ENCODE data around the gene GPR27. TPM values are rescaled to one million over a fixed set of nuclear protein-coding genes. Genes with fewer than 3 reads are reported as not detected.

Gene GPR27
- polyA plus RNA-seq, 1 donor (not counting 4 experiments of a cell fraction or from before 2014, with no cell fraction given), result 0.12 TPM

- Histone ChIP-seq H3K36me3 (ENCODE audit: control insufficient read depth in 2 of 2, extremely low read depth in 1 of 2, insufficient read depth in 2 of 2, low read length in 2 of 2) (no peaks in the 10 kb centered on the region), H3K4me2 (ENCODE audit: control insufficient read depth, extremely low read depth, insufficient read depth, low read depth, low read length) (no peak overlapping the region), H3K27me3 (ENCODE audit: control insufficient read depth, extremely low read depth, insufficient read depth, low read length) (peaks cover 43% of the 10 kb centered on the region), H2AFZ (ENCODE audit: control insufficient read depth, low read length) (no peak overlapping the region), H3K4me1 (ENCODE audit: control insufficient read depth, extremely low read depth, insufficient read depth, low read length) (peaks cover 5% of the 10 kb centered on the region), H3K9ac (ENCODE audit: control insufficient read depth, extremely low read depth, insufficient read depth, low read length) (no peak overlapping the region), H3K9me1 (ENCODE audit: control insufficient read depth, extremely low read depth, insufficient read depth, low read length) (no peaks in the 10 kb centered on the region), H3K4me3 (ENCODE audit: control insufficient read depth in 2 of 3, extremely low read depth in 1 of 3, insufficient read depth in 2 of 3, low read depth in 1 of 3, low read length in 3 of 3) (no peak overlapping the region), H3K9me3 (ENCODE audit: control insufficient read depth, low read depth, low read length) (no peaks in the 10 kb centered on the region), H3K27ac (ENCODE audit: control insufficient read depth, insufficient read depth, low read length) (no peak overlapping the region), H3K79me2 (ENCODE audit: control insufficient read depth, insufficient read depth, low read length) (no peaks in the 10 kb centered on the region), H4K20me1 (ENCODE audit: control insufficient read depth, extremely low read depth, insufficient read depth, low read length) (no peaks in the 10 kb centered on the region)
- FAIRE-seq (no peak), DNase-seq (ENCODE audit: low read depth, low spot score) (no peak)
- TF ChIP-seq CTCF (optimal IDR thresholded peaks at IDR 0.05 in 1 of 3, IDR thresholded peaks at IDR 0.05 in 1 of 3, conservative IDR thresholded peaks at IDR 0.05 in 1 of 3; ENCODE audit: extremely low read depth in 1 of 3, insufficient read depth in 2 of 3, low read length in 3 of 3) (no peak), EZH2 (IDR thresholded peaks at IDR 0.05; ENCODE audit: low read length) (no peak)
- dilution Hi-C loops (cut with MboI; ENCODE audit: extremely low pct_ligation_motif_present, low sequenced_read_pairs), result no loop called here
Observed at GRCh38 chr3:71786551-71786950, 32.9 kb downstream of the GPR27 start.

- H3K9ac ChIP-seq (ENCODE audit: control insufficient read depth, extremely low read depth, insufficient read depth, low read length), result no peak overlapping the region
- no peak overlapping the region for H3K4me2 ChIP-seq (ENCODE audit: control insufficient read depth, extremely low read depth, insufficient read depth, low read depth, low read length)
- H3K9me3 ChIP-seq (ENCODE audit: control insufficient read depth, low read depth, low read length), result no peaks in the 10 kb centered on the region
- dilution Hi-C loops (cut with MboI; ENCODE audit: extremely low pct_ligation_motif_present, low sequenced_read_pairs), result no loop called here
- no peak overlapping the region for H3K4me3 ChIP-seq (ENCODE audit: control insufficient read depth in 2 of 3, extremely low read depth in 1 of 3, insufficient read depth in 2 of 3, low read depth in 1 of 3, low read length in 3 of 3)
- H3K27me3 ChIP-seq (ENCODE audit: control insufficient read depth, extremely low read depth, insufficient read depth, low read length), result peaks cover 40% of the 10 kb centered on the region
- H3K36me3 ChIP-seq (ENCODE audit: control insufficient read depth in 2 of 2, extremely low read depth in 1 of 2, insufficient read depth in 2 of 2, low read length in 2 of 2), result no peaks in the 10 kb centered on the region
- no peaks in the 10 kb centered on the region for H3K79me2 ChIP-seq (ENCODE audit: control insufficient read depth, insufficient read depth, low read length)
- no peak overlapping the region for H3K27ac ChIP-seq (ENCODE audit: control insufficient read depth, insufficient read depth, low read length)
- no peak overlapping the region for H2AFZ ChIP-seq (ENCODE audit: control insufficient read depth, low read length)
- H4K20me1 ChIP-seq (ENCODE audit: control insufficient read depth, extremely low read depth, insufficient read depth, low read length), result no peaks in the 10 kb centered on the region
- H3K4me1 ChIP-seq (ENCODE audit: control insufficient read depth, extremely low read depth, insufficient read depth, low read length), result peaks cover 5% of the 10 kb centered on the region
- FAIRE-seq (no peak), DNase-seq (ENCODE audit: low read depth, low spot score) (no peak)
- no peaks in the 10 kb centered on the region for H3K9me1 ChIP-seq (ENCODE audit: control insufficient read depth, extremely low read depth, insufficient read depth, low read length)
- TF ChIP-seq CTCF (optimal IDR thresholded peaks at IDR 0.05 in 1 of 3, IDR thresholded peaks at IDR 0.05 in 1 of 3, conservative IDR thresholded peaks at IDR 0.05 in 1 of 3; ENCODE audit: extremely low read depth in 1 of 3, insufficient read depth in 2 of 3, low read length in 3 of 3) (no peak), EZH2 (IDR thresholded peaks at IDR 0.05; ENCODE audit: low read length) (no peak)
Observed at GRCh38 chr3:71787851-71788405, 34.3 kb downstream of the GPR27 start.
